Vagina (tissue), 2 donors: ENCODE measurements around the gene LHPP.

Experiments used
- POLR2A ChIP-seq, 2 donors: fragments of 450-650 bp; IDR thresholded peaks; one replicate each; pipeline ENCODE4 v1.6.1; 2017; ENCODE audit warnings: antibody characterized with exemption in 2 of 2, mild to moderate bottlenecking in 2 of 2, moderate library complexity in 2 of 2
- POLR2AphosphoS5 ChIP-seq, 2 donors: sonication (generic); formaldehyde crosslinking; IDR thresholded peaks; one replicate each; pipeline ENCODE4 v1.9.0; 2017; ENCODE audit warnings: antibody characterized with exemption in 2 of 2, mild to moderate bottlenecking in 2 of 2, low read depth in 1 of 2; ENCODE audit not compliant: insufficient read depth in 1 of 2
- TF ChIP-seq, protein P1 (sequence below), 3 experiments: fragments of 450-650 bp in 2 of 3; fragments of 200-600 bp in 1 of 3; sonication (generic) in 1 of 3; IDR thresholded peaks; one replicate each; pipeline ENCODE4 v1.5.1; 2017 to 2019; ENCODE audit warnings: antibody characterized with exemption in 3 of 3, mild to moderate bottlenecking in 2 of 3, moderate library complexity in 2 of 3

DNA sequence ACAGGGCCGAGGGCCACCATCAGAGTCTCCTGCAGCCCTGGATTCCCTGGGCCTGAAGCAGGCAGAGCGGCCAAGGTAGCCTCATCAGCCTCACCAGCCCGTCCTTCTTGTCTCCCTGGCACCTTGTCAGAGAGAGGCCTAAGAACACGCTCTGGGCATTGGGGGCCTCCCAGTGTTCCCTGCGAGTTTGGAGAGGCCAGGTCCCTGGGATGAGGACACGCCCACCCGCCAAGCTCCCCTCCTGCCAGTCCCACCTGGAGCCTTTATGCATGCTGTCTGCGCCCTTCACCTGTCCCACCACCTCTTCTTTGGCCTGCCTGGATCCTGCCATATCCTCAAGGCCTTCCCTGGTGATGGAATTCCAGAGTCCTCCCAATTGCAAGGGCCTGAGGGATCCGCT, 69.2 kb downstream of the LHPP start:
- no peak for TF ChIP-seq POLR2A (IDR thresholded peaks at IDR 0.05)
- TF ChIP-seq, protein P1, sequence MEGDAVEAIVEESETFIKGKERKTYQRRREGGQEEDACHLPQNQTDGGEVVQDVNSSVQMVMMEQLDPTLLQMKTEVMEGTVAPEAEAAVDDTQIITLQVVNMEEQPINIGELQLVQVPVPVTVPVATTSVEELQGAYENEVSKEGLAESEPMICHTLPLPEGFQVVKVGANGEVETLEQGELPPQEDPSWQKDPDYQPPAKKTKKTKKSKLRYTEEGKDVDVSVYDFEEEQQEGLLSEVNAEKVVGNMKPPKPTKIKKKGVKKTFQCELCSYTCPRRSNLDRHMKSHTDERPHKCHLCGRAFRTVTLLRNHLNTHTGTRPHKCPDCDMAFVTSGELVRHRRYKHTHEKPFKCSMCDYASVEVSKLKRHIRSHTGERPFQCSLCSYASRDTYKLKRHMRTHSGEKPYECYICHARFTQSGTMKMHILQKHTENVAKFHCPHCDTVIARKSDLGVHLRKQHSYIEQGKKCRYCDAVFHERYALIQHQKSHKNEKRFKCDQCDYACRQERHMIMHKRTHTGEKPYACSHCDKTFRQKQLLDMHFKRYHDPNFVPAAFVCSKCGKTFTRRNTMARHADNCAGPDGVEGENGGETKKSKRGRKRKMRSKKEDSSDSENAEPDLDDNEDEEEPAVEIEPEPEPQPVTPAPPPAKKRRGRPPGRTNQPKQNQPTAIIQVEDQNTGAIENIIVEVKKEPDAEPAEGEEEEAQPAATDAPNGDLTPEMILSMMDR (IDR thresholded peaks at IDR 0.05) = no peak
- no peak for TF ChIP-seq POLR2AphosphoS5 (IDR thresholded peaks at IDR 0.05; ENCODE audit: insufficient read depth in 1 of 2, low read depth in 1 of 2)
